Kidney (tissue), 14 donors: ENCODE measurements around the gene C19orf81. TPM values are rescaled to one million over a fixed set of nuclear protein-coding genes. Genes with fewer than 3 reads are reported as not detected.

ENCODE experiments used
- DNase-seq, 5 donors: peaks; one replicate each; pipeline ENCODE4 v3.0.0-alpha.2; 2013 to 2020
- FAIRE-seq: peaks from 2 replicates; lab custom pipeline; 2012; peaks lifted over from hg19 to GRCh38; lab: Jason Lieb, UNC
- H3K27ac ChIP-seq, 2 donors: one replicate each; pipeline ENCODE4 v1.7.0; 2013; ENCODE audit warnings: low read depth in 2 of 2, low read length in 2 of 2, inconsistent platforms in 1 of 2
- H3K27me3 ChIP-seq: one replicate; pipeline ENCODE4 v1.7.1; 2013; ENCODE audit warnings: low read length, inconsistent platforms; ENCODE audit not compliant: control insufficient read depth, insufficient read depth
- H3K36me3 ChIP-seq, 3 donors: one replicate each; pipeline versions ENCODE4 v1.7.0 to v1.7.1; 2013; ENCODE audit warnings: low read length in 3 of 3, control low read depth in 1 of 3, inconsistent platforms in 1 of 3; ENCODE audit not compliant: insufficient read depth in 3 of 3, control insufficient read depth in 2 of 3
- H3K4me1 ChIP-seq, 3 donors: one replicate each; pipeline versions ENCODE4 v1.7.0 to v1.7.1; 2013; ENCODE audit warnings: low read length in 3 of 3, inconsistent platforms in 1 of 3, low read depth in 1 of 3; ENCODE audit not compliant: control insufficient read depth in 2 of 3, insufficient read depth in 2 of 3
- H3K4me3 ChIP-seq, 3 donors: one replicate each; pipeline versions ENCODE4 v1.7.0 to v1.8.1; 2013; ENCODE audit warnings: low read length in 3 of 3, control low read depth in 1 of 3, inconsistent platforms in 1 of 3
- H3K9ac ChIP-seq, 3 donors: one replicate each; pipeline versions ENCODE4 v1.7.0 to v1.7.1; 2013; ENCODE audit warnings: low read length in 3 of 3, control low read depth in 1 of 3, inconsistent platforms in 1 of 3
- H3K9me3 ChIP-seq, 3 donors: one replicate each; pipeline versions ENCODE4 v1.7.0 to v1.7.1; 2013; ENCODE audit warnings: low read length in 3 of 3, control low read depth in 1 of 3, inconsistent platforms in 1 of 3; ENCODE audit not compliant: control insufficient read depth in 2 of 3, insufficient read depth in 1 of 3
- intact Hi-C: fragments of 100-400 bp; cut with DNase I; formaldehyde crosslinking; loops from one replicate; pipeline ENCODE4 v1.11.1; 2022
- polyA plus RNA-seq: library from polyadenylated mRNA; stranded (reverse); fragments of 350-450 nt; fragmentation: Illumina TruSeq; extraction: RNeasy Lipid Tissue Mini Kit (QIAGEN cat#74804); gene quantifications from one replicate; pipeline ENCODE4 v1.2.3, GENCODE V29; 2014; ENCODE audit warnings: low read depth, low replicate concordance; ENCODE audit not compliant: insufficient read depth
- total RNA-seq: library from RNA; stranded (reverse); fragmentation: NEBNext Ultra II Directional; extraction: Animal tissue kit (Norgen Biotek cat#: 25700); gene quantifications from one replicate; pipeline ENCODE4 v1.2.1, GENCODE V29; 2021
- TF ChIP-seq, protein P1 (sequence below): IDR thresholded peaks from 3 replicates; pipeline ENCODE4 v1.5.1; 2012; ENCODE audit warnings: mild to moderate bottlenecking, moderate library complexity, borderline replicate concordance; ENCODE audit not compliant: insufficient read depth; ENCODE audit errors: extremely low read depth
- donor health status: control.
- donor health status: control.
- donor health status: control.
- donor health status: control.
- donor health status: control.
- donor health status: DM: yes; HTN: yes; CAD: no.
- donor health status: Normal renal cell carcinoma (clear cell type).

The C19orf81 gene
- total and polyA plus RNA-seq, 2 donors from 2014 or later = 1.6 to 3.0 TPM

DNA sequence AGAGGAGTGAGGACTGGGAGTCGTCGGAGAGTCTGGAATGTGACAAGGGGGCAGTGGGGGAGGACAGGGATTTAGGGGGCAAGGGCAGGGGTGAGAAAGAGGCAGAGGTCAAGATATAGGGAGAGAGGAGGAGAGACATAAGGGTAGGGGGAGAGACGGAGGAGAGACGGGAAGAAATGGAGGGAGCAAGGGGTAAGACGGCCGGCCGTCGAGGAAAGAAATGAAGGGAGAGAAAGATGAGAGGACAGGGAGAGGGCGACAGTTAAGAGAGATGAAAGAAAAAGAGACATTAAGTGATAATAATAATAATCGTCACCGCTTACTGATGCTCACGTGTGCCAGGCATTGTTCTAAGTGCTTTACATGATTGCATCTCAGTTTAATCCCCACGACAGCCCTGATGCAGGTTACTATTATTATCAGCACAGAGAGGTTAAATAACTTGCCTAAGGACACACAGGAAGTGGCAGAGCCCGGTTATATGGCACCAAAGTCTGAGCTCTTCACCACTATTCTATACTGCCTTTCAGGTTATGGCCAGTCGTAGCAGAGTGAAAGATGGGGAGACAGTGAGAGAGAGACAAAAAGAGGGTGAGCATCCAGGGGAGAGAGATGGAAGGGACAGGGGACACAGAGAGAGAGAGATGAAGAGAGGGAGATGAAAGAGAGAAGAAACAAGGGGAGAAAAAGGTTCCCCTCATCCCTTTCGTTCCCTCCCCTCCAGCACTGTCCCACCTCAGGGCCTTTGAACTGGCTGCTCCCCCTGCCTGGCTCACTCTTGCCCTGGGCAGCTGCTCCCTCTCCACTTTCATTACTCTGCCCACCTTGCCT lies 13.6 kb downstream of the C19orf81 start:
- Histone ChIP-seq H3K27ac (no peak overlapping the region), H3K4me1 (peaks cover 0 to 2% (median 0%) of the 10 kb centered on the region in 3 donors), H3K36me3 (no peaks in the 10 kb centered on the region), H3K4me3 (no peak overlapping the region), H3K9ac (no peak overlapping the region), H3K9me3 (no peaks in the 10 kb centered on the region), H3K27me3 (no peaks in the 10 kb centered on the region)
- TF ChIP-seq, protein P1, sequence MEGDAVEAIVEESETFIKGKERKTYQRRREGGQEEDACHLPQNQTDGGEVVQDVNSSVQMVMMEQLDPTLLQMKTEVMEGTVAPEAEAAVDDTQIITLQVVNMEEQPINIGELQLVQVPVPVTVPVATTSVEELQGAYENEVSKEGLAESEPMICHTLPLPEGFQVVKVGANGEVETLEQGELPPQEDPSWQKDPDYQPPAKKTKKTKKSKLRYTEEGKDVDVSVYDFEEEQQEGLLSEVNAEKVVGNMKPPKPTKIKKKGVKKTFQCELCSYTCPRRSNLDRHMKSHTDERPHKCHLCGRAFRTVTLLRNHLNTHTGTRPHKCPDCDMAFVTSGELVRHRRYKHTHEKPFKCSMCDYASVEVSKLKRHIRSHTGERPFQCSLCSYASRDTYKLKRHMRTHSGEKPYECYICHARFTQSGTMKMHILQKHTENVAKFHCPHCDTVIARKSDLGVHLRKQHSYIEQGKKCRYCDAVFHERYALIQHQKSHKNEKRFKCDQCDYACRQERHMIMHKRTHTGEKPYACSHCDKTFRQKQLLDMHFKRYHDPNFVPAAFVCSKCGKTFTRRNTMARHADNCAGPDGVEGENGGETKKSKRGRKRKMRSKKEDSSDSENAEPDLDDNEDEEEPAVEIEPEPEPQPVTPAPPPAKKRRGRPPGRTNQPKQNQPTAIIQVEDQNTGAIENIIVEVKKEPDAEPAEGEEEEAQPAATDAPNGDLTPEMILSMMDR = no peak
- intact Hi-C loops = no loop called here
- DNase-seq = peak in 1 of 5 donors; percentile 16
- FAIRE-seq = no peak

DNA sequence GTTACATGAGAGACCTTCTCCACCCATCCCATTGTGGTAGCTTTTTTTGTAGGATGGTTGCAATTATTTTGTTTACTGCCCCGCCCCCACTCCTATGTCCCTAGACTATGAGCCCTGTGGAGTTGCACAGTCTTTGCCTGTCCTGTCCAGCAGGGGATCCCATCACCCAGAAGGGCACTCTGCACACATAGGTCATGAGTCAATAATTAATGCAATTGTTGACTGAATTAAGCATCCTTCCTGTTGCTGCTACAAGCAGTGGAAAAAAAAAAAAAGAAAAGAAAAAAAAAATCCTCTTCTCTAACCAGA lies 14.2 kb downstream of the C19orf81 start:
- intact Hi-C loops = no loop called here
- no peak overlapping the region for H3K27ac ChIP-seq
- DNase-seq (peak in 2 of 5 donors; percentile 2 to 47), FAIRE-seq (no peak)
- H3K9me3 ChIP-seq = no peaks in the 10 kb centered on the region
- H3K4me3 ChIP-seq = no peak overlapping the region
- no peaks in the 10 kb centered on the region for H3K36me3 ChIP-seq
- TF ChIP-seq, protein P1 = no peak
- H3K4me1 ChIP-seq = peaks cover 0 to 2% (median 0%) of the 10 kb centered on the region in 3 donors
- no peak overlapping the region for H3K9ac ChIP-seq
- H3K27me3 ChIP-seq = no peaks in the 10 kb centered on the region

DNA sequence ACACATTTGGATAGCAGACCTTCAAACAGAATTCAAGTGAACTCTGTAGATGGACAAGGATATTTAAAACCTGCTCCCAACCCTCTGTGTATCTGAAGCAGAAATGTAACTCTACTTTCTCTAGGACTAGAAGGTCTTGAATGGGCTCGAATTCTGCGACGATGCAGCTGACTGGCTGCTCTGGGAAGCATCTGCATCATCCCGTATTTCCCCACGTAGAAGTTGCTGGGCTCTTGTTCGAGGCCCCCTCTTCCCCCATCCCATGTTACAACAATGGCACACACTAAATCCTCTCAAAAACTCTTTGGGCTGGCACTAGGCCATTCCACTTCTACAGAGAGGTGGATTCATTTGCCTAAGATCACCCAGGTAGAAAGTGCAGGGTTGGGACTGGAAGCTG lies 15.0 kb downstream of the C19orf81 start:
- Histone ChIP-seq H3K9ac (no peak overlapping the region), H3K27ac (no peak overlapping the region), H3K9me3 (no peaks in the 10 kb centered on the region), H3K27me3 (peaks cover 3% of the 10 kb centered on the region), H3K36me3 (no peaks in the 10 kb centered on the region), H3K4me3 (no peak overlapping the region), H3K4me1 (no peaks in the 10 kb centered on the region)
- TF ChIP-seq, protein P1 = no peak
- DNase-seq (peak in 1 of 5 donors; percentile 12), FAIRE-seq (no peak)
- intact Hi-C loops = no loop called here
